A673 (cell line): Measurements from ENCODE around the gene MCM3.

Source experiments
- EZH2 ChIP-seq: fragments of 200-600 bp; sonication (generic); IDR thresholded peaks from 2 replicates; pipeline ENCODE4 v1.6.1; 2017; ENCODE audit warnings: borderline replicate concordance, low read depth, mild to moderate bottlenecking, mixed read lengths, antibody characterized with exemption, low read length; ENCODE audit not compliant: poor library complexity, severe bottlenecking
- TF ChIP-seq, protein P1 (sequence below): fragments of 300-800, 200-600 bp; sonication (generic); conservative IDR thresholded peaks from 2 replicates; pipeline ENCODE4 v1.5.1; 2017; ENCODE audit warnings: low read depth, mild to moderate bottlenecking, antibody characterized with exemption, low read length, moderate library complexity, mixed read lengths

DNA sequence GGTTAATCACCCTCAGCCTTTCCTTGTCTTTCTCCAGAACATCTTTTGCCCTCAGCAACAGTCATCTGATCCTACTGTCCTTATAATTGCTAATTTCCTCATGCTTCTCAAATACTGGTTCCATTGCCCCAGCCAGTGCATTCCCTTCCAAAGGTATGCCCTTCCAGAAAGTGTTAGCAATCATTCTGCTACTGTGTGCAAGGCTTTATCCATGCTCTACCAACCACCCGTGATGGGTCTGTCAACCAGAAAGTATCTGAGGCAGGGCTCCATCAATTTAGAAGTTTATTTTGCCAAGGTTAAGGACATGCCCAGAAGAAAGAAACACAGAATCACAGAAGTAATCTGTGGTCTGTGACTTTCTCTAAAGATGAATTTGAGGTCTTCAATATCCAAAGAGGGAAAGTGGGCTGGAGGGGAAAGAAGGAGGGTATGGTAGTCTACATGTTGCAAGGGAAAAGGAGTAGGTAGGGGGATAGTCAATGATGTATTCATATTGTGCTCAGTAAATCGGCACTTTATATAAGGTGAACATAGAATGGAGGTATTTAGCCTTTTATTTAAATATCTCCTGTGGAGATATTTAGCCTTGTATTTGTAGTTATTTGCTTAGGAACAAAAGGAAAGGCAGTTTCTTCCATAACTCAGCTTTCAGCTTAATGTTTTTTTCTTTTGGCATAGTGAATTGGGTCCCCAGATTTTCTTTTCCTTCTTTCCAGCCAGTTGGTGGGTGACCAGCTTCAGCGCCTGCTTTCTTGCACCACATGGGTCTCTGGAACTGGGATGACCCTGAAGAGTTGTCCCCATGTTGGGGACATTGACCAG, 42.2 kb upstream of the MCM3 start:
- TF ChIP-seq, protein P1, sequence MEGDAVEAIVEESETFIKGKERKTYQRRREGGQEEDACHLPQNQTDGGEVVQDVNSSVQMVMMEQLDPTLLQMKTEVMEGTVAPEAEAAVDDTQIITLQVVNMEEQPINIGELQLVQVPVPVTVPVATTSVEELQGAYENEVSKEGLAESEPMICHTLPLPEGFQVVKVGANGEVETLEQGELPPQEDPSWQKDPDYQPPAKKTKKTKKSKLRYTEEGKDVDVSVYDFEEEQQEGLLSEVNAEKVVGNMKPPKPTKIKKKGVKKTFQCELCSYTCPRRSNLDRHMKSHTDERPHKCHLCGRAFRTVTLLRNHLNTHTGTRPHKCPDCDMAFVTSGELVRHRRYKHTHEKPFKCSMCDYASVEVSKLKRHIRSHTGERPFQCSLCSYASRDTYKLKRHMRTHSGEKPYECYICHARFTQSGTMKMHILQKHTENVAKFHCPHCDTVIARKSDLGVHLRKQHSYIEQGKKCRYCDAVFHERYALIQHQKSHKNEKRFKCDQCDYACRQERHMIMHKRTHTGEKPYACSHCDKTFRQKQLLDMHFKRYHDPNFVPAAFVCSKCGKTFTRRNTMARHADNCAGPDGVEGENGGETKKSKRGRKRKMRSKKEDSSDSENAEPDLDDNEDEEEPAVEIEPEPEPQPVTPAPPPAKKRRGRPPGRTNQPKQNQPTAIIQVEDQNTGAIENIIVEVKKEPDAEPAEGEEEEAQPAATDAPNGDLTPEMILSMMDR, result no peak
- TF ChIP-seq EZH2, result no peak
